Activated naive CD4-positive, alpha-beta T cell treated with anti-CD3 and anti-CD28 coated beads, Interleukin-2, amount 10 ng/mL, durations not matched to agents 7 days and 5 days (primary cell): ENCODE results near the gene HNRNPD.
"Not testable (repeated sequence)": the region's sequence is repeated elsewhere in the genome, so short reads cannot be mapped to it uniquely, and the experiment has no call there.

Experiments
- CTCF ChIA-PET: fragments of 350-600 bp; sonication (Branson Sonifier 250); formaldehyde crosslinking; loops from one replicate; lab custom pipeline; 2021; ENCODE audit warnings: antibody characterized with exemption; lab: Charles Lee
- DNase-seq: peaks from one replicate; pipeline ENCODE4 v3.0.0-alpha.2; 2020
- H3K27ac Mint-ChIP-seq: one replicate; pipeline ENCODE4 v1.8.0; 2021; ENCODE audit warnings: mild to moderate bottlenecking, moderate library complexity, mixed read lengths
- H3K27me3 Mint-ChIP-seq: one replicate; pipeline ENCODE4 v1.8.0; 2021; ENCODE audit warnings: mild to moderate bottlenecking, mixed read lengths
- H3K36me3 Mint-ChIP-seq: one replicate; pipeline ENCODE4 v1.8.0; 2021; ENCODE audit warnings: mixed read lengths
- H3K4me1 Mint-ChIP-seq: one replicate; pipeline ENCODE4 v1.8.0; 2021; ENCODE audit warnings: mixed read lengths
- H3K4me3 Mint-ChIP-seq: one replicate; pipeline ENCODE4 v1.8.0; 2021; ENCODE audit warnings: mild to moderate bottlenecking, moderate library complexity, mixed read lengths
- H3K9me3 Mint-ChIP-seq: one replicate; pipeline ENCODE4 v1.8.0; 2021; ENCODE audit warnings: mixed read lengths

HNRNPD gene

GRCh38 chr4:82362565-82362964 is 11.2 kb downstream of the HNRNPD start:
- no peaks in the 10 kb centered on the region for H3K27me3 Mint-ChIP-seq
- CTCF ChIA-PET = interaction anchor here (0.7 to 3.4 kb wide), 2 partner anchors 8 to 24 kb away, joined by 3 to 22 read pairs; no protein-coding TSS in a partner anchor
- peaks cover 58% of the 10 kb centered on the region for H3K36me3 Mint-ChIP-seq
- no peak for DNase-seq
- H3K27ac Mint-ChIP-seq = peak overlapping the region; percentile 33
- no peaks in the 10 kb centered on the region for H3K9me3 Mint-ChIP-seq
- H3K4me1 Mint-ChIP-seq = peaks cover 85% of the 10 kb centered on the region
- H3K4me3 Mint-ChIP-seq = no peak overlapping the region

- Mint-ChIP-seq H3K4me1 (peaks cover 86% of the 10 kb centered on the region), H3K9me3 (no peaks in the 10 kb centered on the region), H3K4me3 (no peak overlapping the region), H3K27me3 (no peaks in the 10 kb centered on the region), H3K36me3 (peaks cover 60% of the 10 kb centered on the region), H3K27ac (peak overlapping the region; percentile 60)
- DNase-seq = no peak
- CTCF ChIA-PET = interaction anchor here (0.7 to 3.4 kb wide), 8 partner anchors 9 to 501 kb away, joined by 3 to 22 read pairs (median 4); partner anchors contain the start of gene HNRNPD
Measured at GRCh38 chr4:82360298-82361177, 13.3 kb downstream of the HNRNPD start.

GRCh38 chr4:82358847-82359246 is 14.9 kb downstream of the HNRNPD start:
- Mint-ChIP-seq H3K9me3 (no peaks in the 10 kb centered on the region), H3K27ac (no peak overlapping the region), H3K36me3 (peaks cover 58% of the 10 kb centered on the region), H3K4me3 (no peak overlapping the region), H3K4me1 (peaks cover 79% of the 10 kb centered on the region), H3K27me3 (no peaks in the 10 kb centered on the region)
- DNase-seq = no peak
- CTCF ChIA-PET = no interaction called here

- H3K27me3 Mint-ChIP-seq = no peaks in the 10 kb centered on the region
- H3K4me1 Mint-ChIP-seq = peaks cover 81% of the 10 kb centered on the region
- H3K27ac Mint-ChIP-seq = peak overlapping the region; percentile 73
- H3K9me3 Mint-ChIP-seq = no peaks in the 10 kb centered on the region
- peaks cover 63% of the 10 kb centered on the region for H3K36me3 Mint-ChIP-seq
- DNase-seq = no peak
- CTCF ChIA-PET = interaction anchor here (0.9 kb wide), 1 partner anchor 11 kb away, joined by 3 read pairs; no protein-coding TSS in a partner anchor
- no peak overlapping the region for H3K4me3 Mint-ChIP-seq
Measured at GRCh38 chr4:82357640-82358039, 16.2 kb downstream of the HNRNPD start.

- no peak for DNase-seq
- Mint-ChIP-seq H3K36me3 (peaks cover 74% of the 10 kb centered on the region), H3K4me1 (peaks cover 68% of the 10 kb centered on the region), H3K4me3 (no peak overlapping the region), H3K27me3 (no peaks in the 10 kb centered on the region), H3K9me3 (no peaks in the 10 kb centered on the region), H3K27ac (no peak overlapping the region)
- CTCF ChIA-PET = interaction anchor here (0.8 to 1.5 kb wide), 4 partner anchors 10 to 18 kb away, joined by 3 to 8 read pairs (median 4); no protein-coding TSS in a partner anchor
Measured at GRCh38 chr4:82354788-82355187, 19.0 kb downstream of the HNRNPD start.

- Mint-ChIP-seq H3K36me3 (peaks cover 74% of the 10 kb centered on the region), H3K27ac (peak overlapping the region; percentile 31), H3K4me1 (peaks cover 52% of the 10 kb centered on the region), H3K27me3 (no peaks in the 10 kb centered on the region), H3K9me3 (no peaks in the 10 kb centered on the region), H3K4me3 (no peak overlapping the region)
- CTCF ChIA-PET = interaction anchor here (1.3 to 1.9 kb wide), 2 partner anchors 7 to 9 kb away, joined by 3 to 4 read pairs; no protein-coding TSS in a partner anchor
- no peak for DNase-seq
Measured at GRCh38 chr4:82352825-82353366, 20.9 kb downstream of the HNRNPD start.

GRCh38 chr4:82352118-82352824 is 21.5 kb downstream of the HNRNPD start:
- Mint-ChIP-seq H3K27ac (no peak overlapping the region), H3K9me3 (no peaks in the 10 kb centered on the region), H3K4me3 (no peak overlapping the region), H3K4me1 (peaks cover 46% of the 10 kb centered on the region), H3K27me3 (no peaks in the 10 kb centered on the region), H3K36me3 (peaks cover 68% of the 10 kb centered on the region)
- no peak for DNase-seq
- CTCF ChIA-PET = interaction anchor here (1.3 to 1.9 kb wide), 2 partner anchors 8 to 9 kb away, joined by 3 to 4 read pairs; no protein-coding TSS in a partner anchor

GRCh38 chr4:82346126-82346525 is 27.7 kb downstream of the HNRNPD start:
- H3K4me3 Mint-ChIP-seq = no peak overlapping the region
- H3K9me3 Mint-ChIP-seq = no peaks in the 10 kb centered on the region
- no peaks in the 10 kb centered on the region for H3K27me3 Mint-ChIP-seq
- H3K4me1 Mint-ChIP-seq = peaks cover 7% of the 10 kb centered on the region
- H3K27ac Mint-ChIP-seq = no peak overlapping the region
- H3K36me3 Mint-ChIP-seq = peaks cover 42% of the 10 kb centered on the region
- no peak for DNase-seq
- CTCF ChIA-PET = no interaction called here

- Mint-ChIP-seq H3K36me3 (peaks cover 7% of the 10 kb centered on the region), H3K27ac (no peak overlapping the region), H3K27me3 (peaks cover 4% of the 10 kb centered on the region), H3K4me3 (no peak overlapping the region), H3K9me3 (peaks cover 5% of the 10 kb centered on the region), H3K4me1 (no peaks in the 10 kb centered on the region)
- no peak for DNase-seq
- CTCF ChIA-PET = no interaction called here
Measured at GRCh38 chr4:82335043-82335442, 38.7 kb downstream of the HNRNPD start.

GRCh38 chr4:82333641-82334040 is 40.1 kb downstream of the HNRNPD start:
- H3K4me3 Mint-ChIP-seq, CTCF ChIA-PET, H3K27ac Mint-ChIP-seq, H3K9me3 Mint-ChIP-seq, H3K36me3 Mint-ChIP-seq, H3K4me1 Mint-ChIP-seq, DNase-seq: not testable (repeated sequence)
- peaks cover 10% of the 10 kb centered on the region for H3K27me3 Mint-ChIP-seq

- H3K4me1 Mint-ChIP-seq = no peaks in the 10 kb centered on the region
- H3K36me3 Mint-ChIP-seq = peaks cover 1% of the 10 kb centered on the region
- peaks cover 10% of the 10 kb centered on the region for H3K27me3 Mint-ChIP-seq
- DNase-seq = no peak
- no peak overlapping the region for H3K4me3 Mint-ChIP-seq
- peaks cover 5% of the 10 kb centered on the region for H3K9me3 Mint-ChIP-seq
- CTCF ChIA-PET = no interaction called here
- no peak overlapping the region for H3K27ac Mint-ChIP-seq
Measured at GRCh38 chr4:82331814-82332213, 42.0 kb downstream of the HNRNPD start.

GRCh38 chr4:82320351-82320750 is 53.4 kb downstream of the HNRNPD start:
- CTCF ChIA-PET = no interaction called here
- Mint-ChIP-seq H3K36me3 (no peaks in the 10 kb centered on the region), H3K4me1 (no peaks in the 10 kb centered on the region), H3K27ac (no peak overlapping the region), H3K4me3 (no peak overlapping the region), H3K9me3 (no peaks in the 10 kb centered on the region), H3K27me3 (peaks cover 15% of the 10 kb centered on the region)
- no peak for DNase-seq

GRCh38 chr4:82303063-82303462 is 70.7 kb downstream of the HNRNPD start:
- H3K36me3 Mint-ChIP-seq, H3K27ac Mint-ChIP-seq, DNase-seq, H3K9me3 Mint-ChIP-seq, H3K4me3 Mint-ChIP-seq, CTCF ChIA-PET, H3K4me1 Mint-ChIP-seq: not testable (repeated sequence)
- H3K27me3 Mint-ChIP-seq = peaks cover 28% of the 10 kb centered on the region
